Skeletal muscle cell (primary cell): ENCODE results near the gene IPO5.
A peak's percentile ranks its signal among the peaks of the same experiment; 100 is the strongest.
"Not testable (repeated sequence)": the region's sequence is repeated elsewhere in the genome, so short reads cannot be mapped to it uniquely, and the experiment has no call there.

Source experiments
- DNase-seq: peaks from one replicate; pipeline ENCODE4 v3.0.0-alpha.2; 2010; ENCODE audit warnings: low read depth
- H3K4me3 ChIP-seq: 2 replicates; pipeline ENCODE4 v1.5.1; 2011; ENCODE audit warnings: low read depth, mild to moderate bottlenecking, control low read depth, low read length, moderate library complexity

The IPO5 gene

DNA sequence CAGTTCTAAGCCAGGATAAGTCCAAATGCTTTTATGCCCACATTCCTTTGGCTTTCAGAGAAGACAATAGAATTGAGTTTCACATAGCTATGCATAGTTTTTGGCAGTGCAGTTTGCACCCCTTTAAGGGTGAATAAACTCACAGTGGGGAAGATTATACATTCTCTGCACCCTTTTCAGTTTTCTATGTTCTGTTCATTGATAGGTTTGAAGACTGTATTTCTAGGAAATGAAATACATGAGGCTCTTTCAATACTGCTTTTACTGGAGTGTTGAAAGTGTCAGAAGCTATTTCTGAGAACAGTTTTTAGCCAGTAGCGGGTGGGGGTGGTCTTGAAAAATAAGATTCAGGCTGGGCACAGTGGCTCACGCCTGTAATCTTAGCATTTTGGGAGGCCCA, 46.2 kb downstream of the IPO5 start:
- DNase-seq = no peak
- H3K4me3 ChIP-seq = no peak overlapping the region

DNA sequence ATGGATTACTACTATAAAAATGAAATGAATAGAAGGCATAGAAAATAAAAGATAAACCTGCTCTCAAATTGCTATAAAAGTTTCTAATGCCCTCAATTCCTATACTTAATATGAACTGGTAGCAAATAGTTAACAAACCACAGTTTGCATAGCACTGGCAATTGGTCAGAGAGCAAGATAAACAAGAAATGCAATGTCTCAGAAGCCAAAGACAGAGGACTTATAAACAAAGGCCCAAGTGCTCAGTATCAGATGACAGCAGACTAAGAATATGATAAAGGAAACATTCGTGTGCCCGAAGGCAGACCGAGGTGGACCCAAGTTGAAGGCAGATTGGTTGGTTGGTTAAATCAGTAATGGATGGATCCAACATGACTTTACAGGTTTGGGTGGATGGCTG, 50.6 kb downstream of the IPO5 start:
- no peak overlapping the region for H3K4me3 ChIP-seq
- peak; percentile 37 for DNase-seq

DNA sequence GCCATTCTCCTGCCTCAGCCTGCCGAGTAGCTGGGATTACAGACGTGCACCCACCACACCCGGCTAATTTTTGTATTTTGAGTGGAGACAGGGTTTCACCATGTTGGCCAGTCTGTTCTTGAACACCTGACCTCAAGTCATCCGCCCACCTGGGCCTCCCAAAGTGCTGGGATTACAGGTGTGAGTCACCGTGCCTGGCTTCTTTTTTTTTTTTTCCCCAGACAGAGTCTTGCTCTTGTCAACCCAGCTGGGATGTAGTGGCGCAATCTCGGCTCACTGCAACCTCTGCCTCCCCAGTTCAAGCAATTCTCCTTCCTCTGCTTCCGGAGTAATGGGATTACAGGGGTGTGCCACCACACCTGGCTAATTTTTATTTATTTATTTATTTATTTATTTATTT, 51.5 kb downstream of the IPO5 start:
- DNase-seq = peak; percentile 39
- H3K4me3 ChIP-seq = not testable (repeated sequence)

DNA sequence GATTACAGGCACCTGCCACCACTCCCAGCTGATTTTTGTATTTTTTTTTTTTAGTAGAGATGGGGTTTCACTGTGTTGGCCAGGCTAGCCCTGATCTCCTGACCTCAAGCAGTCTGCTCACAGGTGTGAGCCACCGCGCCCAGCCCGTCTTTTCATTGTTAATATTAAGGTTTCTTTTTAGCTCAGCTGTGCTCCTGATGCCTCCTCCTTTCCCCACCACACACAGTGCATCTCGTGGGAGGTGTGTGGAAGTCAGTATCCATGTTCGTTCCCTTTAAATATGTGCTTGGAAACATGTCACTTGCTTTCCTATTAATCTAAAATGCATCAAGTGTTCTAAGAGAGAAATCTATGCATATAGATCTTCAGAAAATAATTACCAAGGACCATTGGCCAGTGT, 53.5 kb downstream of the IPO5 start:
- H3K4me3 ChIP-seq = no peak overlapping the region
- no peak for DNase-seq

DNA sequence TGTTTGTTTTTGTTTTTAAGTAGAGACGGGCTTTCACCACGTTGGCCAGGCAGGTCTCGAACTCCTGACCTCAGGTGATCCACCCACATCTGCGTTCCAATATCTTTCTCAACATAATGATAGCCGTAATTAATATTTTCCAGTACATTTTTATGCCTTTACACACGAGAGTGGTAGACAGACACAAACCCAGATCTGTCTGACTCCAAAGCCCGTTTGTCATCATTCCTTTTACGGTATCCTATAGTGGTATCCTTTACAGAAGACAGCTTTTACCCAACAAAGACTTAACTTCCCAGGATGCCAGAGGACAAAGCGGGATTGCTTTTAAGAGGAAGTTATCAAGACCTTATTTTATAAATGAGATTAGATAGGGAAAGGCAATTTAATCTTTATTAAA, 59.8 kb downstream of the IPO5 start:
- DNase-seq = no peak
- H3K4me3 ChIP-seq = no peak overlapping the region

DNA sequence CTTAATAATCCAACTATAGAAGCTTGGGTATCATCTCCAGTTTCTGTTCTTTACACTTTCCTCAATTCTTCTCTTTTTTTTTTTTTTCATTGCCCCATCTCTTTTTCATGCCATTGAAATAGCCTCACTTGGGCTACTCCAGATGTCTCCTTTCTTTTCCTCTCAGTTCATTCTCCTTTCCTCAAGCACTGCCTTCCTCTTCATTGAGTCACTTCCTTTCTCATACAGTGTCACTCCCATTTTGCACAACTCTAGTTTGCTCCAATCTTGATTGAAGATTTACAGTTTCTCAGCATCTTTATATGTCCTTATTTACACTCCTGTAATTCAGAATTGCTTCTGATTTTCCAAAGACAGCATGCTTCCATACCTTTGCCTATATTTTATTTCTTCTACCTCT, 61.3 kb downstream of the IPO5 start:
- peak; percentile 46 for DNase-seq
- H3K4me3 ChIP-seq = no peak overlapping the region

DNA sequence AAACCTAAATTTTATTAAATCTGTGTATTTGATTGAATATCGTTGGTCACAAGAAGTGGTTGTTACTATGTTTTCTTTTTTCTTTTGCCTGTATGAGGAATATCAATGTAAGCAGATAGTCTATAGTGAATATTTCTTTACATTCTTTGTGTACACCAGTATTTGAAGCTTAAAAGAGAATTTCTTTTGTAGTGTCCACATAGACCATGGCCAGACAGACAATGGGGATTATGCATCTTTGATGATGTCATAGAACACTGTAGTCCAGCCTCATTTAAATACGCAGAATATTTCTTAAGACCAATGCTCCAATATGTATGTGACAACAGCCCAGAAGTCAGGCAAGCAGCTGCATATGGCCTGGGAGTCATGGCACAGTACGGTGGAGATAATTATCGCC, 64.8 kb downstream of the IPO5 start:
- DNase-seq = no peak

DNA sequence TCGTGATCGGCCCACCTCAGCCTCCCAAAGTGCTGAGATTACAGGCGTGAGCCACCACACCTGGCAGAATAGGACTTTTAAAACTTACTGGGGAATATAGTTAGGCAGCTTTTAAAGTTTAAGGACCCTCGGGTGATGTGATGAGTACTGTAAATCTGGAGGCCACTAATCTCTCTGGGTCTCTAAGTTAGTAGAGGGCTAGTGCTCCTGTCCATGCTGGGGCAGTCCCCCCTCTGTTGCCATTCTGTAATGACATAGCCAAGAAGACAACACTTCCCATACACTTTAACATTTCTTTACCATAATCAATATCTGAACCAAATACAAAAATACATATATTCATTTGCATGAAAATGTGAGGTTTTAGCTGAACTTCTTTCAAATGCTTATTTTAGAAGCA, 65.7 kb downstream of the IPO5 start:
- no peak overlapping the region for H3K4me3 ChIP-seq
- DNase-seq = no peak

More for the DNA sequence above, 64.8 kb downstream of the IPO5 start:
- H3K4me3 ChIP-seq = no peak overlapping the region

DNA sequence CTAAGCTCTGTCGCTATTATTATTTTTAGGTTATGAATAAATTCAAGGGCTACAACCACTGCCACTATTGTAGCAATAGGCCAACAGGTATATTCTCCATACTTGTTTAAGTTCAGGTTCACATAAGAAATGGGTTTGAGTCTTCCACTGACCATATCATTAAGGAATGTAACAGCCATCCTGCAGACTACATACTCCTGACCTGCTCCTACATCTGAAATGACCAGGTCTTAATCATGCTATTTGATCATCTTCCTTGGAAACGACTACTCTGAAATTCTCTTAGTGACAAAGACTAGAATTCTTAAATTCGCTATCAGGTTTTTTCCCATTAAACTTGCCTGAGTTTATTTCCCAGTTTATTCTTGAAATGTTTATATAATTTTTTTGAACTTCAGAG, 66.8 kb downstream of the IPO5 start:
- no peak overlapping the region for H3K4me3 ChIP-seq
- DNase-seq = no peak

DNA sequence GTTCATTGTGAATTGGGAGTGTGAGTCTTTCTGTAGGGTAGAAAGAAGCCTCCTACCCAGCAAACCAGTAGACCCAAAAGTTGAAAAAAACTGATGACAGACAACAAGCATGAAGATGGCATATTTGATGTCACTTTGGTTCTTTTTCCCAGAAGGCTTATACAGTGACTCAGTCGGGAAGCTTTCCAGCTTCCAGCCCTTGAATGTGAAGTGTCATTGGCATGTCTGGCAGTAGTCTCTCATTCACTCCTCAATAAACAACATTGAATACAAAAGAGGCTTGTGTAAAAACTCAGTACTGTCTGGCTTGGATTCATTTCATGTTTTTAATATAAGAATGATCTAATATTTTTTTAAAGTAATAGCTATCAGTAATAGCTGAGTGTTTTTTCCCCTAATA, 68.7 kb downstream of the IPO5 start:
- peak; percentile 49 for DNase-seq
- H3K4me3 ChIP-seq = no peak overlapping the region

DNA sequence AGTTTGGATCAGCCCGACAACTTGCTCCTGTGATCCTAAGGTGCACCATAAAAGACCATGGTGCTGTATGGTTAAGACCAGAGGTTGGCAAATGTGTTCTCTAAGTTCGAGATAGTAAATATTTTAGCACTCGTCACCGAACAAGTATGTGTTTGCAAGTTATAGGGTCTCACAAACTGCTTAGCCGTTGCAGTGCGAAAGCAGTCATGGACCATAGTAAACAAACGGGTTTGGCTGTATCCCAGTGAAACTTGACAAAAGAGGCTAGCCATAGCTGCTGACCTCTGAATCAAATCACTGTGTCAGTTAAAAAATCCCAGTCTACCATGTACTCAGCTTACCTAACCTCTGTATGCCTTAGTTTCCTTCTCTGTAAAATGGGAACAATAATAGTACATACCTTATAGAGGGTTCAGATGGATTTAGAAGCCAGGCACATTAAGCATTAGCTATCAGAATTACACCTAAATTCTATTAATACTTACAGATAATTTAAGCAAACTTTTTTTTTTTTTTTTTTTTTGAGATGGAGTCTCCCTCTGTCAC, 72.1 kb downstream of the IPO5 start:
- no peak for DNase-seq
- no peak overlapping the region for H3K4me3 ChIP-seq

DNA sequence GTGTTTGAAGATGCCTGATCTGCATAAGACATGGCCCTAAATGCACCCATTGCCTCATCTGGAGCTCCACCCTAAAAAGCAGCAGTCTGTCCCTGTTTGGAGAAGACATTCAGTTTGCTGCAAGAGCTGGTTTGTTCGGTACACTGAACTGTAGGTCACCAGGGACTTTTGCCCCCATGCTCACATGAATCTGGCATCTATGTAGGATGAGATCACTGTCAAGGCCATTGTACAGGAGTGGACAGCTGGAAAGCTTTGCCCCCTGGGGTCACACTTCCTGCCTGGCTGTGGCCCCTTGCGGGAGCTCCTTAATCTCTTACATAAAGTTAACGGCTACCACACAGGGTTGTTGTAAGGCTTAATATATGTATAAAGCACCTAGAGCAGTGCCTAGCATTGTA, 73.0 kb downstream of the IPO5 start:
- H3K4me3 ChIP-seq = no peak overlapping the region
- DNase-seq = peak; percentile 36

DNA sequence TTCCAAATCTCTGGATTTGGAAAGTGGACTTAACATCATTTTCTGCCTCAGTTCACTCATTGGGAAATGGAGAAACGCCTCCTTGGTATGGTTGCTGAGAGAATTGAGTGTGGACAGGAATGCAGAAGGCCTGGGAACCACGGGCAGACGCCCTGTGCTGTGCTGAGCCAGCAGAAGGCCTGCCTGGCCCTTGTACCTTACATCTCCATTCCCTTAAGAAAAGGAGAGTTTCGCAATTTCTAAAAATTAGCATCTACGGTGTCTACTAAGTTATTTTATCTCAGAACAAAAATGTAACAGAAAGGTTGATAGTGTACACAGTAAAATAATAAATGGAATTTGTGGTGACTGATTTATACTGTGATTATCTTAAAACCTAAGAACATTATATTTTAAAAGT, 78.7 kb downstream of the IPO5 start:
- DNase-seq = no peak
- H3K4me3 ChIP-seq = no peak overlapping the region

DNA sequence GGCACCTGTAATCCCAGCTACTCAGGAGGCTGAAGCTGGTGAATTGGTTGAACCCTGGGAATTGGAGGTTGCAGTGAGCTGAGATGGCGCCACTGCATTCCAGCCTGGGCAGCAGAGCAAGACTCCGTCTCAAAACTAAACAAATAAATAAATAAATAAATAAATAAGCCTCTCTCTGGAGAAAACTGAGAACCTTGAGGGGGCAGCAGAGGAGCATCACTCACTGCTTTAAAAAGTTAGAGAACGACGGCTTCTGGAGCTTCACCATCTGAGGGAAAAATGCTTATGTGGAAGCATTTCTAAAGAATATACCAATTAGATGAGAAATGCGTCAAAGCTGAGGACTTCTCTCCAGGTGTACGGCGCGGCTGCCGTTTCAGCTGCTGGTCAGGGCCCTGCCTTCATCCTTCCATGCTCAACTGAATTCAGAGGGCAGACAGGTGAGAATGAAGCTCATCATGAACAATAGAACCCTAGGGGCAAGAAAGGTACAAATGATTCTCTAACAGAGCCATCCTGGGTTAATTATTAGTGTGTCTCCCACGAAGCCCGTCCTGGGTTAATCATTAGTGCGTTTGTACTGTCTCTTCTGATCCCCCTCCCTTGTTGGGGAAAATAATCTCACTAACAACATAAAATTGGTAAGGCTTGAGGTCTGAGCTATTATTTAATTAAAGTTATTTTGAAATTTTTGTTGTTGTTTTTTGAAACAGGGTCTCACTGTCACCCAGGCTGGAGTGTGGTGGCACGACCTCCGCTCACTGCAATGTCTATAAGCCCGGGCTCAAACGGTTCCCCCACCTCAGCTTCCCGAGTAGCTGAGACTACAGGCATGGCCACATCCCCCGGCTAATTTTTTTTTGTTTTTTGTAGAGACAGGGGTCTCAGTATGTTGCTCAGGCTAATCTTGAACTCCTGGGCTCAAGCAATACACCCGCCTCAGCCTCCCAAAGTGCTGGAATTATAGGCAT, 80.1 kb downstream of the IPO5 start:
- no peak for DNase-seq
- H3K4me3 ChIP-seq = no peak overlapping the region

DNA sequence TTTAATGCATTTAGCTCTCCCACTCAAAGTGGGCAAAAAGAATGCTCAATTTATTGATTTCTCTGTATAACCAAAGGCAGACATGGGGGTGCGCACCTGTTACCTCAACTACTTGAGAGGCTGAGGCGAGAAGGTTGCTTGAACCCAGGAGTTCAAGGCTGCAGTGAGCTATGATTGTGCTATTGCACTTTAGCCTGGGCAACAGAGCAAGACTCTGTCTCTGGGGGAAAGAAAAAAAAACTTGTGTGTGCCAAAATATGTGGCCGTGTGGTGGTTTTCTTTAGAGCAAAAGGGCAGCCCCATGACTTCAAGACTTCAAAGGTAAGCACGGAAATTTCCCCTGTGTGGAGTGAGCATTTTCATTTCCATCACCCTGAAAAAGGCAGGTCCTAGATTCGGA, 81.9 kb downstream of the IPO5 start:
- DNase-seq = no peak
- no peak overlapping the region for H3K4me3 ChIP-seq

DNA sequence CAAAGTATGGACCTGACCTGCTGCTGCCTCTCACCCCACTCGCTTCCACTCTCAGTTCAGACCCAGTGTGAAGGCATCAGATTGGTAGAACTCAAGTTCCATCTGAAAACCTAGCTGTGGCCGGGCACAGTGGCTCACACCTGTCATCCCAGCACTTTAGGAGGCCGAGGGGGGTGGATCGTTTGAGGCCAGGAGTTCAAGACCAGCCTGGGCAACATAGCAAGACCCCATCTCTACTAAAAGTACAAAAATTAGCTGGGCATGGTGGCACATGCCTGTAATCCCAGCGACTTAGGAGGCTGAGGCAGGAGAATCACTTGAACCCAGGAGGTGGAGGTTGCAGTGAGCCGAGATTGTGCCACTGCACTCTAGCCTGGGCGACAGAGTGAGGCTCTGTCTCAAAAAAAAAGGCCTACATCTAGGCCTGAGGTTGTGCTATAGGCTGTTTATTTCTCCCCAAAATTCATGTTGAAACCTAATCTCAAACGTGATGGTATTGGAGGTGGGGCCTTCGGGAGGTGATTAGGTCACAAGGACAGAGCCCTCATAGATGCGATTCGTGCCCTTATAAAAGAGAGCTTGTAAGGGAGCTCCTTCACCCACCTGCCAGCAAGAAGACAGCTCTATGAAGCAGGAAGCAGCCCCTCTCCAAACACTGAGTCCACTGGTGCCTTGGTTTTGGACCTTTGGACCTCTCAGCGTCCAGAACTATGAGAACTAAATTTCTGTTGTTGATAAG, 83.3 kb downstream of the IPO5 start:
- H3K4me3 ChIP-seq = not testable (repeated sequence)

DNA sequence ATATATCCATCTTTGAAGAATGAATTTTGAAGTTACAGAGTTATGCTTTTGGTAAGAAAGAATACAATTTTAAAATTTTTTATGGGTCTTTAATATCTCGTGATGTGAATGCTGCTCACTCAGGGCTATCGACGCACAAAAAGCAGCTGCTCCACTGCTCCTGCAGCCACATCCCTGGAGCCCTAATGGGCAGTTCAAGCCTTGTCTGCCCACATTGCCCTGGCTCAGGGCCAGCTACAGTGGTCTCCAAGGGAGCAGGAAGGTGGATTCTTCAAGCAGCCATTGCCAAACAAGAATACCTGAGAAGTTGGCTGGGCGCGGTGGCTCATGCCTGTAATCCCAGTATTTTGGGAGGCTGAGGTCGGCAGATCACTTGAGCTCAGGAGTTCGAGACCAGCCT, 85.8 kb downstream of the IPO5 start:
- DNase-seq = no peak
- no peak overlapping the region for H3K4me3 ChIP-seq

More for the DNA sequence above, 83.3 kb downstream of the IPO5 start:
- not testable (repeated sequence) for DNase-seq

DNA sequence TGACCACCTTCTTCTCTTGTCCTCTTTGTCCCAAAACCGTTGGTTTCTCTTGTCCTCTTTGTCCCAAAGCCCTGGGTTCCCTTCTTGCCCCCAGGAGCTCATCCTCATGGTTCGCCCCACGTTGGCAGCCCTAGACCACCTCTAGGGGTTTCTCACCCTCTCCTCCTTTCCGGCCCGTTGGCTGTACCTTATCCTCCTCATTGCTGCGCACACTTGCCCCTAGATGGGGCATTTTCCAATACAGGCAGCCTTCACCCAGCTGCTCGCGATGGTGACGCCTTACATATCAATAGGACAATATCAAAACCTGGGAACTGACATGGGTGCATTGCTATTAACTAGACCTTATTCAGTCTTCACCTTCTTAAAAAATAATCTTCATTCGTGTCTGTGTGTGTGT, 86.5 kb downstream of the IPO5 start:
- no peak for DNase-seq
- no peak overlapping the region for H3K4me3 ChIP-seq

DNA sequence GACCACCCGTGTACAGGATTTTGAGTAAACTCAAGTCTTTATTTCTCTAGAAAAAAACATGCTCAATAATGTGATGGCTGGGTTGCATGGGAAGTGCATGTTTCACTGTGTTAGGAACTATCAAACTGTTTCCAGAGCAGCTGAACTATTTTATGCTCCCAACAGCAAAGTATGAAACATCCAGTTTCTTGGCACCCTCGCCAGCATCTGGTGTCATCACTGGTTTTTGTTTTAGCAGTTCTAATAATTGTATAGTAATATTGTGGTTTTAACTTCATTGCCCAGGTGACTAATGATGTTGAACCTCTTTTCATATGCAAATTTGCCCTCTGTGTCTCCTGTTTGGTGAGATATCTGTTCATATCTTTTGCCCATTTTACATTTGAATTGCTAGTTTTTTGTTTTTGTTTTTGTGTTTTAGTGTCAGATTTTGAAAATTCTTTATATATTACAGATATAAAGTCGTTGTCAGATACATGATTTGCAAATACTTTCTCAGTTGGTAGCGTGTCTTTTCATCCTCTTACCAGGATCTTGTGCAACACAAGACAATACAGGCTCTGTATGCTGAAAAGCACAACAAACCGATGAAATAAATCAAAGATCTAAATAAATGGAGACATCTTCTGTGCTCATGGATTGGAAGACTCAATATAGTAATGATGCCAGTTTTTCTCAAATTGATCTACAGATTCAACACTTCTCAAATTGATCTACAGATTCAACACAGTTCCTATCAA, 87.8 kb downstream of the IPO5 start:
- DNase-seq = no peak
- no peak overlapping the region for H3K4me3 ChIP-seq

DNA sequence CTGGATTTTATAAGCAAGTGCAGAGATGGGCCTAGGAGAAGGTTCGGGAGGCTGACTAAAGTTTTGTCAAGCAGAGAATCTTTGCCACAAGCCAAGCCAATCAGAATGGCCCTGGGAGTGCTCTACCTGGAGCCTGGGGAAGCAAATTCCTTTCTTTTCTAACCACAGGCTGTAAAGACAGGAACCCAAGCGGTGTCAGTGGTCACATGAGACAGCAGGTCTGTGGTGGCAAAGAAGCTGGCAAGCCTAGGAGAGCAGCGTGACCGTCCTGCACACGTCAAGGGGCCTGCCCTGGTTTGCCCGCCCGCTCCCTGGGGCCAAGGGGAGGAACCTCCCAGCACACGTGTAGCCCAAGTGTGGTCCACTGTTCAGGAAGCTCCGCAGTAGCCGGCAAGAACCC, 90.8 kb downstream of the IPO5 start:
- H3K4me3 ChIP-seq = no peak overlapping the region
- no peak for DNase-seq
